MM.1S (cell line): Measurements from ENCODE around the gene HSPA9.

Source experiments
- DNase-seq: peaks from one replicate; pipeline ENCODE4 v3.0.0-alpha.2; 2015
- H2AFZ ChIP-seq: fragments of 300-600 bp; sonication (generic); 2 replicates; pipeline ENCODE4 v1.6.0; 2016; ENCODE audit warnings: antibody characterized with exemption, low read length
- H3F3A ChIP-seq: fragments of 300-600 bp; sonication (generic); 2 replicates; pipeline ENCODE4 v1.6.1; 2016; ENCODE audit warnings: mild to moderate bottlenecking, antibody characterized with exemption, low read length, moderate library complexity, mixed read lengths; ENCODE audit not compliant: insufficient read depth
- H3K27ac ChIP-seq: fragments of 300-600 bp; sonication (generic); 2 replicates; pipeline ENCODE4 v1.5.1; 2016; ENCODE audit warnings: mild to moderate bottlenecking, low read length
- H3K27me3 ChIP-seq: fragments of 300-600 bp; sonication (generic); replicated peaks from 2 replicates; pipeline ENCODE4 v1.6.0; 2016; ENCODE audit warnings: low read length; ENCODE audit not compliant: insufficient read depth
- H3K36me3 ChIP-seq: fragments of 300-600 bp; sonication (generic); replicated peaks from 2 replicates; pipeline ENCODE4 v1.6.1; 2016; ENCODE audit warnings: mild to moderate bottlenecking, low read length, mixed read lengths; ENCODE audit not compliant: insufficient read depth
- H3K4me1 ChIP-seq: fragments of 300-600 bp; sonication (generic); 2 replicates; pipeline ENCODE4 v1.6.1; 2016; ENCODE audit warnings: low read length, mixed read lengths
- H3K4me2 ChIP-seq: fragments of 300-600 bp; sonication (generic); 2 replicates; pipeline ENCODE4 v1.6.0; 2016; ENCODE audit warnings: low read depth, low read length
- H3K4me3 ChIP-seq: fragments of 300-600 bp; sonication (generic); 2 replicates; pipeline ENCODE4 v1.5.1; 2016; ENCODE audit warnings: low read length, mixed read lengths
- H3K79me2 ChIP-seq: fragments of 300-600 bp; sonication (generic); 2 replicates; pipeline ENCODE4 v1.6.1; 2016; ENCODE audit warnings: mixed run types, low read length, mixed read lengths
- H3K9ac ChIP-seq: fragments of 300-600 bp; sonication (generic); 2 replicates; pipeline ENCODE4 v1.6.1; 2016; ENCODE audit warnings: low read length, mixed read lengths
- H3K9me2 ChIP-seq: fragments of 300-600 bp; sonication (generic); replicated peaks from 2 replicates; pipeline ENCODE4 v1.6.1; 2016; ENCODE audit warnings: mild to moderate bottlenecking, low read length, mixed read lengths; ENCODE audit not compliant: insufficient read depth
- H3K9me3 ChIP-seq: fragments of 300-600 bp; sonication (generic); replicated peaks from 2 replicates; pipeline ENCODE4 v1.6.1; 2016; ENCODE audit warnings: mild to moderate bottlenecking, low read length, mixed read lengths; ENCODE audit not compliant: insufficient read depth
- H4K20me1 ChIP-seq: fragments of 300-600 bp; sonication (generic); 2 replicates; pipeline ENCODE4 v1.6.1; 2016; ENCODE audit warnings: mild to moderate bottlenecking, low read length, moderate library complexity, mixed read lengths; ENCODE audit not compliant: insufficient read depth
- CTCF ChIP-seq: fragments of 300-600 bp; sonication (generic); IDR thresholded peaks from 2 replicates; pipeline ENCODE4 v1.5.1; 2016; ENCODE audit warnings: antibody characterized with exemption, low read length, mixed read lengths
- EZH2 ChIP-seq: fragments of 300-600 bp; sonication (generic); optimal IDR thresholded peaks from 2 replicates; pipeline ENCODE3; 2017; ENCODE audit warnings: low read depth, mild to moderate bottlenecking, antibody characterized with exemption, low read length, mixed read lengths
- EZH2phosphoT487 ChIP-seq: fragments of 300-600 bp; sonication (generic); IDR thresholded peaks from 2 replicates; pipeline ENCODE4 v1.6.1; 2018; ENCODE audit warnings: antibody characterized with exemption, low read length

The HSPA9 gene

GRCh38 chr5:138616508-138616907 is 41.3 kb upstream of the HSPA9 start:
- H3K9me2 ChIP-seq: no peaks in the 10 kb centered on the region
- H3K4me3 ChIP-seq: no peak overlapping the region
- no peaks in the 10 kb centered on the region for H3K4me1 ChIP-seq
- H3K36me3 ChIP-seq: no peaks in the 10 kb centered on the region
- TF ChIP-seq CTCF: no peak
- no peak for TF ChIP-seq EZH2phosphoT487
- TF ChIP-seq EZH2: no peak
- H3K79me2 ChIP-seq: no peaks in the 10 kb centered on the region
- no peak overlapping the region for H3K4me2 ChIP-seq
- no peaks in the 10 kb centered on the region for H3K9me3 ChIP-seq
- no peaks in the 10 kb centered on the region for H4K20me1 ChIP-seq
- no peak overlapping the region for H2AFZ ChIP-seq
- no peak overlapping the region for H3K9ac ChIP-seq
- no peak for DNase-seq
- H3F3A ChIP-seq: no peaks in the 10 kb centered on the region
- H3K27me3 ChIP-seq: no peaks in the 10 kb centered on the region
- H3K27ac ChIP-seq: no peak overlapping the region

GRCh38 chr5:138615461-138615860 is 40.3 kb upstream of the HSPA9 start:
- H3K79me2 ChIP-seq: no peaks in the 10 kb centered on the region
- no peak for DNase-seq
- no peaks in the 10 kb centered on the region for H3K4me1 ChIP-seq
- no peaks in the 10 kb centered on the region for H3K36me3 ChIP-seq
- H3K27me3 ChIP-seq: no peaks in the 10 kb centered on the region
- no peak for TF ChIP-seq EZH2phosphoT487
- H3K9ac ChIP-seq: no peak overlapping the region
- H3K4me2 ChIP-seq: no peak overlapping the region
- H2AFZ ChIP-seq: no peak overlapping the region
- no peaks in the 10 kb centered on the region for H3K9me3 ChIP-seq
- no peaks in the 10 kb centered on the region for H3F3A ChIP-seq
- H3K27ac ChIP-seq: no peak overlapping the region
- H4K20me1 ChIP-seq: no peaks in the 10 kb centered on the region
- H3K4me3 ChIP-seq: no peak overlapping the region
- H3K9me2 ChIP-seq: no peaks in the 10 kb centered on the region

GRCh38 chr5:138611678-138612218 is 36.5 kb upstream of the HSPA9 start:
- H3K4me2 ChIP-seq: no peak overlapping the region
- H3K9me3 ChIP-seq: no peaks in the 10 kb centered on the region
- H3F3A ChIP-seq: no peaks in the 10 kb centered on the region
- no peaks in the 10 kb centered on the region for H3K36me3 ChIP-seq
- no peak for DNase-seq
- no peaks in the 10 kb centered on the region for H3K27me3 ChIP-seq
- no peaks in the 10 kb centered on the region for H3K9me2 ChIP-seq
- no peak overlapping the region for H3K27ac ChIP-seq
- H3K9ac ChIP-seq: no peak overlapping the region
- H3K4me1 ChIP-seq: no peaks in the 10 kb centered on the region
- H4K20me1 ChIP-seq: no peaks in the 10 kb centered on the region
- H2AFZ ChIP-seq: no peak overlapping the region
- no peaks in the 10 kb centered on the region for H3K79me2 ChIP-seq
- TF ChIP-seq EZH2phosphoT487 (no peak), EZH2 (no peak), CTCF (no peak)
- no peak overlapping the region for H3K4me3 ChIP-seq

GRCh38 chr5:138610918-138611677 is 35.9 kb upstream of the HSPA9 start:
- Histone ChIP-seq H3K27me3 (no peaks in the 10 kb centered on the region), H3K27ac (no peak overlapping the region), H4K20me1 (no peaks in the 10 kb centered on the region), H3K9me3 (no peaks in the 10 kb centered on the region), H3K4me2 (no peak overlapping the region), H3F3A (no peaks in the 10 kb centered on the region), H3K4me3 (no peak overlapping the region), H2AFZ (no peak overlapping the region), H3K79me2 (no peaks in the 10 kb centered on the region), H3K4me1 (no peaks in the 10 kb centered on the region), H3K9ac (no peak overlapping the region), H3K9me2 (no peaks in the 10 kb centered on the region), H3K36me3 (no peaks in the 10 kb centered on the region)
- DNase-seq: no peak
- no peak for TF ChIP-seq CTCF
- no peak for TF ChIP-seq EZH2
- TF ChIP-seq EZH2phosphoT487: no peak
